ENCODE measurements around the gene IGFBP5. TPM values are rescaled to one million over a fixed set of nuclear protein-coding genes. Genes with fewer than 3 reads are reported as not detected.

IGFBP5 gene
- total RNA-seq, 2 experiments from 2014 or later: not detected

DNA sequence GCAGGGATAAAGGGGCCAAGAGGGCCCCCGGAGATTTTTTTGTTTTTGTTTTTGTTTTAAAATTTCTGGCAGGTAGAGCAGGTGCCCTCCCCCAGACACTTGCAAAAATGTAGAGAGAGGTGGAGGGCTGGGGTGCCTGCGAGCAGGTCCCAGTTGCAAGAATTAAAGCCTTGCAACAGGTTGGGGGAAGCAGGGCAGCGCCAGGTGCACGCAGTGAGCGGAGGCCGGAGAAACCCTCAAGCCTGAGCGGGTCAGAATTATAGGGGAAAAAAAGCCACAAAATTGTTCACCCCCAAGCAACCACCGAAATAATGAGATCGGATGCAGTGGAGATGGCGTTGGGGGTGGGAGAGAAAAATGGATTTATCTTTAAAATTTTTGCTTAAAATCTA is 527 bp downstream of the IGFBP5 start:
- intact Hi-C loops (cut with micrococcal nuclease): loop anchor here (5.0 kb wide), 1 partner anchor 462 kb away; no protein-coding TSS in a partner anchor
- ChIA-PET POLR2A (no interaction called here), CTCF (interaction anchor here (1.0 to 1.9 kb wide), 5 partner anchors 10 to 1095 kb away, joined by 3 to 9 read pairs (median 5); no protein-coding TSS in a partner anchor)
- H3K4me1 Mint-ChIP-seq (ENCODE audit: low read depth): peaks cover 23% of the 10 kb centered on the region
- TF ChIP-seq, protein P1, sequence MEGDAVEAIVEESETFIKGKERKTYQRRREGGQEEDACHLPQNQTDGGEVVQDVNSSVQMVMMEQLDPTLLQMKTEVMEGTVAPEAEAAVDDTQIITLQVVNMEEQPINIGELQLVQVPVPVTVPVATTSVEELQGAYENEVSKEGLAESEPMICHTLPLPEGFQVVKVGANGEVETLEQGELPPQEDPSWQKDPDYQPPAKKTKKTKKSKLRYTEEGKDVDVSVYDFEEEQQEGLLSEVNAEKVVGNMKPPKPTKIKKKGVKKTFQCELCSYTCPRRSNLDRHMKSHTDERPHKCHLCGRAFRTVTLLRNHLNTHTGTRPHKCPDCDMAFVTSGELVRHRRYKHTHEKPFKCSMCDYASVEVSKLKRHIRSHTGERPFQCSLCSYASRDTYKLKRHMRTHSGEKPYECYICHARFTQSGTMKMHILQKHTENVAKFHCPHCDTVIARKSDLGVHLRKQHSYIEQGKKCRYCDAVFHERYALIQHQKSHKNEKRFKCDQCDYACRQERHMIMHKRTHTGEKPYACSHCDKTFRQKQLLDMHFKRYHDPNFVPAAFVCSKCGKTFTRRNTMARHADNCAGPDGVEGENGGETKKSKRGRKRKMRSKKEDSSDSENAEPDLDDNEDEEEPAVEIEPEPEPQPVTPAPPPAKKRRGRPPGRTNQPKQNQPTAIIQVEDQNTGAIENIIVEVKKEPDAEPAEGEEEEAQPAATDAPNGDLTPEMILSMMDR (IDR thresholded peaks at IDR 0.05): no peak
- H3K27ac Mint-ChIP-seq: no peak overlapping the region
- no peaks in the 10 kb centered on the region for H3K36me3 Mint-ChIP-seq (ENCODE audit: low read depth)
- no peak overlapping the region for H3K4me3 Mint-ChIP-seq
- ATAC-seq (no peak), DNase-seq (no peak)
- H3K9me3 Mint-ChIP-seq: no peaks in the 10 kb centered on the region
- peaks cover 47% of the 10 kb centered on the region for H3K27me3 Mint-ChIP-seq

DNA sequence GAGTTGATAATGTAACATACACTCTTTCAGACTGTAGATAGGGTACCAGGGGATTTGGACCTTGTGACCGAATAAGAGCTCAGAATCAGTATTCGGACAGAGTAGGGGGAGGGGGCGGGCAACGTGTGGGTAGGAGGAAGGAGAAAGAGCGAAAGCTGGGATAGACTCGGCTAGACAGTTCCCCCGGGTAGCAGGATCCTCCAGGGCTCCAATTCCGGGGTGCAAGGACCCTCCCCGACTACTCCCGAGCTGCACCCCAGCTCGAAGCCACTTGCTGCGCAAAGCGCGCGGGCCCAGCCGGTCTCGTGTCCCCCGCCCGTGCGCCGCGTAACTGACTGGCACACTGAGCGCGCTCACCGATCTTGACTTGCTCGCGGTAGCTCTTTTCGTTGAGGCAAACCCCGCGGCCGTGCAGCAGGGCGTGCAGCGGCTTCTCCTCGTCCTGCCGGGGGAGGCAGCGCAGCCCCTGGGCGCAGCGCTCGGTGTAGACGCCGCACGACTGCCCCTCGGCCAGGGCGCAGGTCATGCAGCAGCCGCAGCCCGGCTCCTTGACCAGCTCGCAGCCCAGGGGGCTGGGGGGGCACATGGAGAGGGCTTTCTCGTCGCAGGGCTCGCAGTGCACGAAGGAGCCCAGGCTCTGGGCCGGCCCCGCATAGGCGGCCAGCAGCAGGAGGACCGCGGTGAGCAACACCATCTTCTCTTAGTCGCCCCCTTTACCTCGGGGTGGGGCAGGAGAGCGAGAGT is 1.1 kb downstream of the IGFBP5 start:
- Mint-ChIP-seq H3K9me3 (no peaks in the 10 kb centered on the region), H3K4me3 (peak overlapping the region; percentile 74), H3K27ac (no peak overlapping the region), H3K4me1 (ENCODE audit: low read depth) (peaks cover 23% of the 10 kb centered on the region), H3K27me3 (peaks cover 49% of the 10 kb centered on the region), H3K36me3 (ENCODE audit: low read depth) (no peaks in the 10 kb centered on the region)
- DNase-seq (peak; percentile 67), ATAC-seq (peak; percentile 28)
- ChIA-PET CTCF (interaction anchor here (0.8 to 2.0 kb wide), 6 partner anchors 11 to 1095 kb away, joined by 3 to 9 read pairs (median 5); no protein-coding TSS in a partner anchor), POLR2A (interaction anchor here (0.9 kb wide), 1 partner anchor 817 kb away, joined by 3 read pairs; no protein-coding TSS in a partner anchor)
- intact Hi-C loops (cut with micrococcal nuclease): no loop called here
- TF ChIP-seq, protein P1 (IDR thresholded peaks at IDR 0.05): no peak

DNA sequence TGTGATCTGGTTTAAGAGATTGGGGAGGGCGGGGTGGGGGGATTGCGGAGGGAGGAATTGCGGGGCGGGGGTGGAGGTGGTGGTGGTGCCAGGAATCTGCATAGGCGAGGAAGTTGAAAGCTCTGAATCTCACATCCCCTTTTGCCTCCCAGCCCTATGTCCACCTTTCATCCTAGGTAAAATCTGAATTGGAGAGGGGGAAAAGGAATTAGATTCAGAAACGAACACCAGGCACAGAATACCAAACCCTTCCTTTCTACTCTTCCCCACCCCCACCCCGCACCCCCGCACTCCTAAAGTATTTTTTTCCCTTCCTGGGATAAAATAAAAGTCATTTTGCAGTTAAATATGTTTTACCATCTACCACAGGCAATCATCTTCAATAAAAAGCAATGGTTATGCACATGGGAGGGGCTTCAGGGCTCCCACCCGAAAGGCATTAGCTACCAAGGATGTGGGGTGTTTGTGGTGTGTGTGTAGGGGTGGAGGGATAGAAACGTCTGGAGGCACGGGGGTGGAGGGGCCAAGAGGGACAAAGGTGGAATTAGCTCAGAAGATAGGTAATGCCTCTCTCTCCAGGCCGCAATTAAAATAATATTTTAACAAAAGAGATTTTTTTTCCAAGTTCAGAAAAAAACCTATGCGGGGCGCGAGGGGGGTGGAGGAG is 1.8 kb downstream of the IGFBP5 start:
- ChIA-PET CTCF (interaction anchor here (0.8 to 2.0 kb wide), 6 partner anchors 11 to 1096 kb away, joined by 3 to 9 read pairs (median 5); no protein-coding TSS in a partner anchor), POLR2A (interaction anchor here (0.6 to 0.9 kb wide), 2 partner anchors 42 to 818 kb away, joined by 3 read pairs; no protein-coding TSS in a partner anchor)
- no peaks in the 10 kb centered on the region for H3K36me3 Mint-ChIP-seq (ENCODE audit: low read depth)
- ATAC-seq (no peak), DNase-seq (peak; percentile 24)
- peaks cover 54% of the 10 kb centered on the region for H3K27me3 Mint-ChIP-seq
- TF ChIP-seq, protein P1 (IDR thresholded peaks at IDR 0.05): no peak
- H3K4me3 Mint-ChIP-seq: peak overlapping the region; percentile 74
- H3K27ac Mint-ChIP-seq: no peak overlapping the region
- H3K9me3 Mint-ChIP-seq: no peaks in the 10 kb centered on the region
- H3K4me1 Mint-ChIP-seq (ENCODE audit: low read depth): peaks cover 23% of the 10 kb centered on the region
- intact Hi-C loops (cut with micrococcal nuclease): no loop called here

DNA sequence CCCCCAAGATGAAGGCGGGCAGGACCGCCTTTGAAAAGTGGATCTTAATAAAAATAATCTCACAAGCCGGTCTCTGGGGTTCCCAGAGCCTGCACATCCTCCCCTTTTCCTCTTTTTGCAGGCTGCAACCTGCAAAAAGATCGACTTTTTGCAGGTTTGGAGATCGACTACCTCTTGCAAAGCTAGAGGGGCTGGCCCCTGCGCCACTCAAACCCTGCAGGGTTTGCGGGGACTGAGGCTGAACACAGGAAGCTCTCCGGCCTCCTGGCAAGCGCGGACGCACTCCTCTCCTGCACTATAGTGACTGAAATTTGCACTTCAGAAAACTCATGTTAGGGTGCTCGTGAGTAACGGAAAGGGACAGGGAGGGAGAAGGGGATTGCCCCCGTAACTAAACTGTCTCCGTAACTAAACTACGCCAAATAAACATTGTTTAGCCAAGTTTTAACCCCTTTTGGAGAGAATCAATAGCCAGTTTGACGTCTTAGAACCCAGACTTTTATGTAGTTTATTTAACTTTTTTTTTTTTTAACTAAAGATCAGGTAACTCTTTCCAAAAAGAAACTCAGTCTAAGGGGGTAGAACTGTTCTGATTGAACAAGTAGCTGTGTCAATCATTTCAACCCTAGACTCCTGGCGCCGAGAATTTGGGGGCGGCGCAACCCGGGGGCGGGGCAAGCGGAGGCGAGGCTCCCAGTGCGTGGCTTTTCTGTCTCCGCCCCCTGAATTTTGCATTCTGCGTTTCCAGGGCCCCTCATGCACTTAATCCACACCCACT is 2.5 kb downstream of the IGFBP5 start:
- peak overlapping the region; percentile 74 for H3K4me3 Mint-ChIP-seq
- CTCF ChIA-PET: interaction anchor here (1.6 to 2.0 kb wide), 3 partner anchors 10 to 818 kb away, joined by 5 to 9 read pairs (median 5); no protein-coding TSS in a partner anchor
- H3K4me1 Mint-ChIP-seq (ENCODE audit: low read depth): peaks cover 23% of the 10 kb centered on the region
- H3K27ac Mint-ChIP-seq: no peak overlapping the region
- peaks cover 56% of the 10 kb centered on the region for H3K27me3 Mint-ChIP-seq
- TF ChIP-seq, protein P1 (IDR thresholded peaks at IDR 0.05): no peak
- ATAC-seq (peak; percentile 74), DNase-seq (peak; percentile 87)
- POLR2A ChIA-PET: no interaction called here
- no peaks in the 10 kb centered on the region for H3K36me3 Mint-ChIP-seq (ENCODE audit: low read depth)
- no peaks in the 10 kb centered on the region for H3K9me3 Mint-ChIP-seq
- intact Hi-C loops (cut with micrococcal nuclease): no loop called here
